Germinal center (tissue), 1 donor: ENCODE results near the gene RNF10.
"Not testable (repeated sequence)": the region's sequence is repeated elsewhere in the genome, so short reads cannot be mapped to it uniquely, and the experiment has no call there.

Source experiments
- DNase-seq: peaks from one replicate; pipeline ENCODE4 v3.0.0; 2012; ENCODE audit warnings: mixed read lengths, low spot score

Gene RNF10

GRCh38 chr12:120534203-120534702, at the start of gene RNF10:
Gene RNF10 (plus strand): TSS chr12:120534356. CDS start chr12:120534812, 456 bp downstream.
- DNase-seq, result peak; percentile 90

- peak; percentile 49 for DNase-seq
Observed at GRCh38 chr12:120485961-120486881, 47.9 kb upstream of the RNF10 start.

GRCh38 chr12:120487552-120487951, 46.6 kb upstream of the RNF10 start:
- not testable (repeated sequence) for DNase-seq

GRCh38 chr12:120488057-120488640, 46.0 kb upstream of the RNF10 start:
- DNase-seq, result no peak

- DNase-seq, result no peak
Observed at GRCh38 chr12:120489018-120489417, 45.1 kb upstream of the RNF10 start.

- DNase-seq, result no peak
Observed at GRCh38 chr12:120490325-120490724, 43.8 kb upstream of the RNF10 start.

GRCh38 chr12:120490833-120491512, 43.2 kb upstream of the RNF10 start:
- DNase-seq, result no peak

GRCh38 chr12:120495186-120495730, 38.9 kb upstream of the RNF10 start:
- no peak for DNase-seq

- peak; percentile 98 for DNase-seq
Observed at GRCh38 chr12:120495731-120496412, 38.3 kb upstream of the RNF10 start, which contains the start of gene DYNLL1. Gene DYNLL1 (plus strand): TSS chr12:120496113. CDS start chr12:120496422, 309 bp downstream.

- DNase-seq, result peak; percentile 76
Observed at GRCh38 chr12:120496413-120497340, 37.5 kb upstream of the RNF10 start.

- DNase-seq, result no peak
Observed at GRCh38 chr12:120497524-120498150, 36.5 kb upstream of the RNF10 start.

GRCh38 chr12:120498870-120499515, 35.2 kb upstream of the RNF10 start:
- DNase-seq, result no peak

- DNase-seq, result no peak
Observed at GRCh38 chr12:120500581-120500980, 33.6 kb upstream of the RNF10 start.

- DNase-seq, result no peak
Observed at GRCh38 chr12:120504587-120504986, 29.6 kb upstream of the RNF10 start.

- no peak for DNase-seq
Observed at GRCh38 chr12:120508537-120508936, 25.6 kb upstream of the RNF10 start.

GRCh38 chr12:120514002-120514401, 20.2 kb upstream of the RNF10 start:
- DNase-seq, result no peak

- DNase-seq, result no peak
Observed at GRCh38 chr12:120515496-120515895, 18.7 kb upstream of the RNF10 start.

GRCh38 chr12:120519324-120519723, 14.8 kb upstream of the RNF10 start:
- DNase-seq, result not testable (repeated sequence)

GRCh38 chr12:120522568-120522967, 11.6 kb upstream of the RNF10 start:
- no peak for DNase-seq
